ENCODE data around the gene REEP1. TPM values are rescaled to one million over a fixed set of nuclear protein-coding genes. Genes with fewer than 3 reads are reported as not detected.

The REEP1 gene
- total and polyA plus RNA-seq, 2 experiments from 2014 or later: 21.5 to 26.5 TPM

DNA sequence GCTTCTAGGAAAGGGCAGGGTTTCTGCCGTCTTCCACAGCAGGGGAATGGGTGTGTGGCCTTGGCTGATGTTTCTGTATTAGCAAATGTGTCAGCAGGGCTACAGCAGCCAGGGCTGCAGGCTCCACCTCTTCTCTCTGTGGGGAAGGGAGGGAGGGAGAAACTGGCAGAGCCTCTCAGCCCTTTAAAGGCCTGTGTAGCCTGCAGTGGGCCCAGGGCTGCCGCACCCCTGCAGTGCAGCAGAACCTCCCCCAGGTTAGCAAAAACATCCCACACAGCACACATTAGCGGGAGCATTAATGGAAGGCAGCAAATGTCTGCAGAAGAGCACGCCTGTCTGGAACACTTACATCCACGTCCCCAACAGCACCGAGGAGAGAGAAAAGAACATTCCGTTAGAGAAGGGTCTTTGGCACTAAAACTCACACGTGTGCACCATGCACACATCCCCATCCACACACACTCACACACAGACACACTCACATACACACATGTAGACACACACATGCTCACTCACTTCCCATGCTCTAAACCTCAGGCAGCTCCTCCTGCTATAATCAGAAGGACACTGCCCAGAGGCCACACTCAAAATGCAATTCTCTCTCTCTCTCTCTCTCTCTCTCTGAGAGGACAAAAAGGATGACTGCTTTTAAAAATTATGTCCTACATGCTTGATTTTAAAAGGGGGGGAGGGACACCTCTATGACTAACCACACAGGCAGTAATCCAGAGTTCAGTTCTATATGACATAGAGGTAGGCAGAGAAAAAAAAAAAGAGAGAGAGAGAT, 114.1 kb downstream of the REEP1 start:
- Histone ChIP-seq H3K4me2 (peak overlapping the region; percentile 39), H3K27me3 (no peaks in the 10 kb centered on the region), H3K4me3 (no peak overlapping the region), H3K79me2 (no peaks in the 10 kb centered on the region), H3K36me3 (replicated peaks; ENCODE audit: insufficient read depth, low read depth) (no peaks in the 10 kb centered on the region), H4K20me1 (ENCODE audit: insufficient read depth, poor library complexity, severe bottlenecking) (no peaks in the 10 kb centered on the region), H3K4me1 (ENCODE audit: insufficient read depth) (peaks cover 13% of the 10 kb centered on the region), H3K27ac (peak overlapping the region; percentile 70), H2AFZ (peak overlapping the region; percentile 38), H3K9me3 (ENCODE audit: low read depth) (no peaks in the 10 kb centered on the region), H3K9me2 (replicated peaks; ENCODE audit: insufficient read depth) (no peaks in the 10 kb centered on the region)
- WGBS (ENCODE audit: low lambda C conversion rate, missing lambda C conversion rate): 31% methylated on average over 7 of the region's 8 CpGs
- TF ChIP-seq EZH2 (IDR thresholded peaks at IDR 0.05; ENCODE audit: borderline replicate concordance): no peak
- TF ChIP-seq, protein P1, sequence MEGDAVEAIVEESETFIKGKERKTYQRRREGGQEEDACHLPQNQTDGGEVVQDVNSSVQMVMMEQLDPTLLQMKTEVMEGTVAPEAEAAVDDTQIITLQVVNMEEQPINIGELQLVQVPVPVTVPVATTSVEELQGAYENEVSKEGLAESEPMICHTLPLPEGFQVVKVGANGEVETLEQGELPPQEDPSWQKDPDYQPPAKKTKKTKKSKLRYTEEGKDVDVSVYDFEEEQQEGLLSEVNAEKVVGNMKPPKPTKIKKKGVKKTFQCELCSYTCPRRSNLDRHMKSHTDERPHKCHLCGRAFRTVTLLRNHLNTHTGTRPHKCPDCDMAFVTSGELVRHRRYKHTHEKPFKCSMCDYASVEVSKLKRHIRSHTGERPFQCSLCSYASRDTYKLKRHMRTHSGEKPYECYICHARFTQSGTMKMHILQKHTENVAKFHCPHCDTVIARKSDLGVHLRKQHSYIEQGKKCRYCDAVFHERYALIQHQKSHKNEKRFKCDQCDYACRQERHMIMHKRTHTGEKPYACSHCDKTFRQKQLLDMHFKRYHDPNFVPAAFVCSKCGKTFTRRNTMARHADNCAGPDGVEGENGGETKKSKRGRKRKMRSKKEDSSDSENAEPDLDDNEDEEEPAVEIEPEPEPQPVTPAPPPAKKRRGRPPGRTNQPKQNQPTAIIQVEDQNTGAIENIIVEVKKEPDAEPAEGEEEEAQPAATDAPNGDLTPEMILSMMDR (IDR thresholded peaks at IDR 0.05; ENCODE audit: poor library complexity): no peak
- TF ChIP-seq EZH2phosphoT487 (IDR thresholded peaks at IDR 0.05; ENCODE audit: low read depth, severe bottlenecking, unreplicated experiment): no peak
- DNase-seq (ENCODE audit: low spot score): peak; percentile 66

DNA sequence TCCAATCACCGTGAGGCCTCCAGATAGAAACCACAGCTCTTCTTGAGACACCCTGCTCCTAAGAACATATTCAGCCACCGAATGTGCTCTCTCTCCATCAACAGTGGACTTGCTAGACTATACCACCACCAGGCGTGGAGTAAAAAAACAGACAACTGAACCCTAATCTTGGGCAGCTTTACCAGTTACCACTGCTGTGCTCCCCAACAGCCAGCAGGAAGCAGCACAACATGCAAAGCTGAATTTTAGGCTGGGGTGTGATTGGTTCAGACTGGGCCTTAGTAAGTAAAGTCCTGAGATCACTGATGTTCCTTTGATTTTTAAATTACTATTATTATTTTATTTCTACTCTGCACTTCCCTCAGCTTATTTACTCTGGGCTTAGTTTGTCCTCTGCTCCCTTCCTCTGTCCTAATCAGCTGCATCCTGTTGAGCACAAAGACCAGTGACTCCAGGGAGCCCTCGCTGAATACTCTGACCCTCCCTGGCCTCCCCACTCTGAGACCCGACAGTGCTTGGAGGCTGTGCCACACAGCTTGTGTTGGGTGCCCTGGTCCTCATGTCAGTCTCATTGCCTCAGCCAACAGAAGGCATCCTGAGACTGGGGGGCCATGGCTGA, 116.3 kb downstream of the REEP1 start:
- no peaks in the 10 kb centered on the region for H3K9me2 ChIP-seq (replicated peaks; ENCODE audit: insufficient read depth)
- no peaks in the 10 kb centered on the region for H3K79me2 ChIP-seq
- H4K20me1 ChIP-seq (ENCODE audit: insufficient read depth, poor library complexity, severe bottlenecking): no peaks in the 10 kb centered on the region
- H3K4me3 ChIP-seq: no peak overlapping the region
- H3K4me1 ChIP-seq (ENCODE audit: insufficient read depth): peaks cover 13% of the 10 kb centered on the region
- peak; percentile 73 for DNase-seq (ENCODE audit: low spot score)
- H3K36me3 ChIP-seq (replicated peaks; ENCODE audit: insufficient read depth, low read depth): no peaks in the 10 kb centered on the region
- TF ChIP-seq, protein P1 (IDR thresholded peaks at IDR 0.05; ENCODE audit: poor library complexity): peak; percentile 93
- TF ChIP-seq EZH2phosphoT487 (IDR thresholded peaks at IDR 0.05; ENCODE audit: low read depth, severe bottlenecking, unreplicated experiment): no peak
- H3K9me3 ChIP-seq (ENCODE audit: low read depth): no peaks in the 10 kb centered on the region
- H3K27me3 ChIP-seq: no peaks in the 10 kb centered on the region
- H3K4me2 ChIP-seq: no peak overlapping the region
- WGBS (ENCODE audit: low lambda C conversion rate, missing lambda C conversion rate): 53% methylated on average over 5 of the region's 5 CpGs
- no peak overlapping the region for H2AFZ ChIP-seq
- H3K27ac ChIP-seq: no peak overlapping the region

DNA sequence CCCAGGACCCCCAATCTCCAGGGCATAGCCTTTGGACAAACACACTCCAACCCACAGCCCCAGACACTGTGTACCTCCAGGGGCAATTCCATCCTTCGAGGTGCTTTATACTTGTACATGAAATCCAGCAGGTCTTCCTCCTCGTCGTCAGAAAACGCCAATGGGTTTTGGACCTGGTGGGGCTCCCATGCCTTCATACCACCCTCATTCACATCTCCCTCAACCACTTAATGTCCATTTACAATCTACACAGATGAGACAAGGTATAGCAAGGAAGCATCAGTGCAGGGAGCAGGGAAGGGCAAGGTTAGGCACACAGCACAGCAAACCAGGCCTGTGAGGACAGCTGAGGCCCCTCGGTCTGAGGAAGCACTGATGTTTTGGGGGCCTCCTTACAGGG, 117.5 kb downstream of the REEP1 start:
- no peak overlapping the region for H2AFZ ChIP-seq
- 74% methylated on average over 5 of the region's 5 CpGs for WGBS (ENCODE audit: low lambda C conversion rate, missing lambda C conversion rate)
- no peaks in the 10 kb centered on the region for H3K79me2 ChIP-seq
- H3K4me1 ChIP-seq (ENCODE audit: insufficient read depth): peaks cover 14% of the 10 kb centered on the region
- H3K27me3 ChIP-seq: no peaks in the 10 kb centered on the region
- no peaks in the 10 kb centered on the region for H3K36me3 ChIP-seq (replicated peaks; ENCODE audit: insufficient read depth, low read depth)
- no peaks in the 10 kb centered on the region for H3K9me2 ChIP-seq (replicated peaks; ENCODE audit: insufficient read depth)
- H3K4me3 ChIP-seq: no peak overlapping the region
- H3K9me3 ChIP-seq (ENCODE audit: low read depth): no peaks in the 10 kb centered on the region
- no peak for DNase-seq (ENCODE audit: low spot score)
- H3K4me2 ChIP-seq: no peak overlapping the region
- H4K20me1 ChIP-seq (ENCODE audit: insufficient read depth, poor library complexity, severe bottlenecking): no peaks in the 10 kb centered on the region
- TF ChIP-seq EZH2phosphoT487 (IDR thresholded peaks at IDR 0.05; ENCODE audit: low read depth, severe bottlenecking, unreplicated experiment): no peak
- TF ChIP-seq, protein P1 (IDR thresholded peaks at IDR 0.05; ENCODE audit: poor library complexity): no peak
- TF ChIP-seq EZH2 (IDR thresholded peaks at IDR 0.05; ENCODE audit: borderline replicate concordance): no peak
- no peak overlapping the region for H3K27ac ChIP-seq

Data from hepatocyte (in vitro differentiated cells).